OCI-LY1 (cell line): ENCODE results near the gene ARMC9.

Experiments used
- H2AFZ ChIP-seq: fragments of 200-600 bp; sonication (generic), shearing (Covaris generic); 2 replicates; pipeline ENCODE4 v1.6.0; 2014; ENCODE audit warnings: antibody characterized with exemption, mild to moderate bottlenecking, low read length
- H3F3A ChIP-seq: fragments of 200-600 bp; sonication (generic), shearing (Covaris generic); 2 replicates; pipeline ENCODE4 v1.6.0; 2014; ENCODE audit warnings: mild to moderate bottlenecking, antibody characterized with exemption, low read length, moderate library complexity; ENCODE audit not compliant: insufficient read depth
- H3K27ac ChIP-seq: fragments of 200-600 bp; sonication (generic); 2 replicates; pipeline ENCODE4 v1.5.1; 2014; ENCODE audit warnings: low read length, mixed run types, mild to moderate bottlenecking, low read depth; ENCODE audit not compliant: poor library complexity, severe bottlenecking
- H3K27me3 ChIP-seq: fragments of 200-600 bp; sonication (generic); 2 replicates; pipeline ENCODE4 v1.6.0; 2014; ENCODE audit warnings: antibody characterized with exemption, mild to moderate bottlenecking, low read length, moderate library complexity; ENCODE audit not compliant: insufficient read depth
- H3K36me3 ChIP-seq: fragments of 200-600 bp; sonication (generic); 2 replicates; pipeline ENCODE4 v1.6.1; 2014; ENCODE audit warnings: mild to moderate bottlenecking, antibody characterized with exemption, low read length, moderate library complexity, mixed read lengths; ENCODE audit not compliant: insufficient read depth
- H3K4me1 ChIP-seq: fragments of 200-600 bp; sonication (generic); 2 replicates; pipeline ENCODE4 v1.5.1; 2014; ENCODE audit warnings: mild to moderate bottlenecking, low read length, moderate library complexity; ENCODE audit not compliant: insufficient read depth, severe bottlenecking
- H3K4me2 ChIP-seq: fragments of 200-600 bp; sonication (generic), shearing (Covaris generic); 2 replicates; pipeline ENCODE4 v1.6.1; 2014; ENCODE audit warnings: low read length
- H3K4me3 ChIP-seq: fragments of 200-600 bp; sonication (generic); 2 replicates; pipeline ENCODE4 v1.5.1; 2014; ENCODE audit warnings: low read length, low read depth, mild to moderate bottlenecking, mixed read lengths; ENCODE audit not compliant: poor library complexity, severe bottlenecking
- H3K79me2 ChIP-seq: fragments of 200-600 bp; shearing (Covaris generic); 2 replicates; pipeline ENCODE4 v1.6.1; 2016; ENCODE audit warnings: mixed run types, low read length, mixed read lengths; ENCODE audit not compliant: insufficient read depth
- H3K9ac ChIP-seq: fragments of 200-600 bp; sonication (generic), shearing (Covaris generic); 2 replicates; pipeline ENCODE4 v1.6.1; 2014; ENCODE audit warnings: mild to moderate bottlenecking, low read length, mixed read lengths
- H3K9me2 ChIP-seq: fragments of 200-600 bp; sonication (generic), shearing (Covaris generic); 2 replicates; pipeline ENCODE4 v1.6.1; 2014; ENCODE audit warnings: low read depth, mild to moderate bottlenecking, low read length, mixed read lengths
- H3K9me3 ChIP-seq: fragments of 200-600 bp; shearing (Covaris generic); 2 replicates; pipeline ENCODE4 v1.6.1; 2014; ENCODE audit warnings: low read length, mixed read lengths
- H4K20me1 ChIP-seq: fragments of 200-600 bp; sonication (generic), shearing (Covaris generic); 2 replicates; pipeline ENCODE4 v1.6.0; 2016; ENCODE audit warnings: mild to moderate bottlenecking, low read length; ENCODE audit not compliant: insufficient read depth
- CTCF ChIP-seq: fragments of 200-600 bp; sonication (generic), shearing (Covaris generic); IDR thresholded peaks from 2 replicates; pipeline ENCODE4 v1.5.1; 2017; ENCODE audit warnings: mild to moderate bottlenecking, antibody characterized with exemption, low read length, moderate library complexity, mixed read lengths
- EZH2 ChIP-seq: fragments of 200-600 bp; sonication (generic), shearing (Covaris generic); IDR thresholded peaks from 2 replicates; pipeline ENCODE4 v1.8.0; 2017; ENCODE audit warnings: borderline replicate concordance, mixed run types, mild to moderate bottlenecking, antibody characterized with exemption, low read length, moderate library complexity, mixed read lengths

Gene ARMC9

GRCh38 chr2:231394211-231395141, 196.0 kb downstream of the ARMC9 start:
- Histone ChIP-seq H3K79me2 (no peaks in the 10 kb centered on the region), H3K36me3 (no peaks in the 10 kb centered on the region), H3K27ac (peak overlapping the region; percentile 91), H3K27me3 (no peaks in the 10 kb centered on the region), H4K20me1 (no peaks in the 10 kb centered on the region), H3K9me2 (no peaks in the 10 kb centered on the region), H3K4me2 (peak overlapping the region; percentile 83), H3K4me3 (peak overlapping the region; percentile 63), H3F3A (no peaks in the 10 kb centered on the region), H3K9me3 (no peaks in the 10 kb centered on the region), H2AFZ (no peak overlapping the region), H3K9ac (peak overlapping the region; percentile 75), H3K4me1 (peaks cover 45% of the 10 kb centered on the region)
- peak; percentile 55 for TF ChIP-seq CTCF
- no peak for TF ChIP-seq EZH2

GRCh38 chr2:231395188-231396057, 197.0 kb downstream of the ARMC9 start, which contains the start of gene B3GNT7:
Gene B3GNT7 (plus strand): TSS chr2:231395710. CDS start chr2:231395804, 94 bp downstream.
- Histone ChIP-seq H3K4me1 (peaks cover 52% of the 10 kb centered on the region), H3K4me3 (peak within 1 kb of the TSS; percentile 63), H3K27ac (peak within 1 kb of the TSS; percentile 91), H3K79me2 (no peaks in the 10 kb centered on the region), H3K9me2 (no peaks in the 10 kb centered on the region), H3K9me3 (no peaks in the 10 kb centered on the region), H3K9ac (peak within 1 kb of the TSS; percentile 75), H3F3A (no peaks in the 10 kb centered on the region), H4K20me1 (no peaks in the 10 kb centered on the region), H3K36me3 (no peaks in the 10 kb centered on the region), H2AFZ (no peak within 1 kb of the TSS), H3K4me2 (peak within 1 kb of the TSS; percentile 83), H3K27me3 (no peaks in the 10 kb centered on the region)
- no peak for TF ChIP-seq CTCF
- TF ChIP-seq EZH2 = no peak

GRCh38 chr2:231396058-231396821, 197.8 kb downstream of the ARMC9 start:
- Histone ChIP-seq H3K9ac (peak overlapping the region; percentile 75), H3K27ac (no peak overlapping the region), H3K9me2 (no peaks in the 10 kb centered on the region), H3K4me3 (peak overlapping the region; percentile 63), H3K36me3 (no peaks in the 10 kb centered on the region), H3F3A (no peaks in the 10 kb centered on the region), H3K9me3 (no peaks in the 10 kb centered on the region), H4K20me1 (no peaks in the 10 kb centered on the region), H3K4me1 (peaks cover 52% of the 10 kb centered on the region), H3K4me2 (peak overlapping the region; percentile 83), H3K27me3 (no peaks in the 10 kb centered on the region), H2AFZ (no peak overlapping the region), H3K79me2 (no peaks in the 10 kb centered on the region)
- TF ChIP-seq CTCF (no peak), EZH2 (no peak)
